ENCODE measurements around the gene SARDH.

Gene SARDH

GRCh38 chr9:133774799-133775198, 36.6 kb upstream of the SARDH start:
- no peaks in the 10 kb centered on the region for H3K36me3 ChIP-seq (replicated peaks; ENCODE audit: insufficient read depth, low read length)
- H3K4me1 ChIP-seq (ENCODE audit: low read length), result no peaks in the 10 kb centered on the region
- H3F3A ChIP-seq (ENCODE audit: insufficient read depth, low read length), result no peaks in the 10 kb centered on the region
- no peaks in the 10 kb centered on the region for H3K79me2 ChIP-seq (ENCODE audit: low read length)
- no peak overlapping the region for H3K4me2 ChIP-seq (ENCODE audit: low read depth, low read length)
- H3K9me2 ChIP-seq (replicated peaks; ENCODE audit: insufficient read depth, low read length), result no peaks in the 10 kb centered on the region
- H4K20me1 ChIP-seq (ENCODE audit: insufficient read depth, low read length), result no peaks in the 10 kb centered on the region
- H3K9me3 ChIP-seq (replicated peaks; ENCODE audit: insufficient read depth, low read length), result no peaks in the 10 kb centered on the region
- H3K27ac ChIP-seq (ENCODE audit: low read length), result no peak overlapping the region
- H3K27me3 ChIP-seq (replicated peaks; ENCODE audit: insufficient read depth, low read length), result peaks cover 21% of the 10 kb centered on the region
- H3K4me3 ChIP-seq (ENCODE audit: low read length), result no peak overlapping the region
- no peak overlapping the region for H2AFZ ChIP-seq (ENCODE audit: low read length)
- TF ChIP-seq CTCF (IDR thresholded peaks at IDR 0.05; ENCODE audit: low read length) (no peak), EZH2 (optimal IDR thresholded peaks at IDR 0.05; ENCODE audit: low read depth, low read length) (no peak), EZH2phosphoT487 (IDR thresholded peaks at IDR 0.05; ENCODE audit: low read length) (no peak)
- DNase-seq, result no peak
- no peak overlapping the region for H3K9ac ChIP-seq (ENCODE audit: low read length)

- H3K27me3 ChIP-seq (replicated peaks; ENCODE audit: insufficient read depth, low read length), result peaks cover 21% of the 10 kb centered on the region
- no peaks in the 10 kb centered on the region for H3K36me3 ChIP-seq (replicated peaks; ENCODE audit: insufficient read depth, low read length)
- no peak overlapping the region for H3K4me3 ChIP-seq (ENCODE audit: low read length)
- no peaks in the 10 kb centered on the region for H3K9me2 ChIP-seq (replicated peaks; ENCODE audit: insufficient read depth, low read length)
- no peak for DNase-seq
- no peaks in the 10 kb centered on the region for H3F3A ChIP-seq (ENCODE audit: insufficient read depth, low read length)
- H3K27ac ChIP-seq (ENCODE audit: low read length), result no peak overlapping the region
- TF ChIP-seq CTCF (IDR thresholded peaks at IDR 0.05; ENCODE audit: low read length) (no peak), EZH2 (optimal IDR thresholded peaks at IDR 0.05; ENCODE audit: low read depth, low read length) (no peak), EZH2phosphoT487 (IDR thresholded peaks at IDR 0.05; ENCODE audit: low read length) (no peak)
- no peaks in the 10 kb centered on the region for H3K9me3 ChIP-seq (replicated peaks; ENCODE audit: insufficient read depth, low read length)
- no peaks in the 10 kb centered on the region for H3K79me2 ChIP-seq (ENCODE audit: low read length)
- no peaks in the 10 kb centered on the region for H3K4me1 ChIP-seq (ENCODE audit: low read length)
- H3K4me2 ChIP-seq (ENCODE audit: low read depth, low read length), result no peak overlapping the region
- H4K20me1 ChIP-seq (ENCODE audit: insufficient read depth, low read length), result no peaks in the 10 kb centered on the region
- no peak overlapping the region for H3K9ac ChIP-seq (ENCODE audit: low read length)
- H2AFZ ChIP-seq (ENCODE audit: low read length), result no peak overlapping the region
Observed at GRCh38 chr9:133773889-133774655, 35.9 kb upstream of the SARDH start.

- H3K4me1 ChIP-seq (ENCODE audit: low read length), result no peaks in the 10 kb centered on the region
- H3K79me2 ChIP-seq (ENCODE audit: low read length), result no peaks in the 10 kb centered on the region
- no peak for DNase-seq
- no peaks in the 10 kb centered on the region for H3K36me3 ChIP-seq (replicated peaks; ENCODE audit: insufficient read depth, low read length)
- H3K9me2 ChIP-seq (replicated peaks; ENCODE audit: insufficient read depth, low read length), result no peaks in the 10 kb centered on the region
- no peaks in the 10 kb centered on the region for H3K9me3 ChIP-seq (replicated peaks; ENCODE audit: insufficient read depth, low read length)
- no peak overlapping the region for H2AFZ ChIP-seq (ENCODE audit: low read length)
- no peak overlapping the region for H3K27ac ChIP-seq (ENCODE audit: low read length)
- TF ChIP-seq EZH2phosphoT487 (IDR thresholded peaks at IDR 0.05; ENCODE audit: low read length) (no peak), EZH2 (optimal IDR thresholded peaks at IDR 0.05; ENCODE audit: low read depth, low read length) (no peak)
- H4K20me1 ChIP-seq (ENCODE audit: insufficient read depth, low read length), result no peaks in the 10 kb centered on the region
- H3K27me3 ChIP-seq (replicated peaks; ENCODE audit: insufficient read depth, low read length), result peaks cover 20% of the 10 kb centered on the region
- H3K4me2 ChIP-seq (ENCODE audit: low read depth, low read length), result no peak overlapping the region
- no peak overlapping the region for H3K9ac ChIP-seq (ENCODE audit: low read length)
- H3K4me3 ChIP-seq (ENCODE audit: low read length), result no peak overlapping the region
- H3F3A ChIP-seq (ENCODE audit: insufficient read depth, low read length), result no peaks in the 10 kb centered on the region
Observed at GRCh38 chr9:133772581-133772980, 34.4 kb upstream of the SARDH start.
